GM10248 (cell line): Measurements from ENCODE around the gene NFAT5.

Experiments
- CTCF ChIA-PET: fragments of 300-600 bp; sonication (Branson Sonifier 250); formaldehyde crosslinking; extraction: SDS; loops from one replicate; lab custom pipeline; 2021; ENCODE audit warnings: antibody characterized with exemption; lab: Yijun Ruan, JAX
- POLR2A ChIA-PET: fragments of 350-650 bp; sonication (Branson Sonifier 250); formaldehyde crosslinking; extraction: SDS; loops from one replicate; lab custom pipeline; 2020; ENCODE audit warnings: antibody characterized with exemption; lab: Yijun Ruan, JAX
- DNase-seq: peaks from one replicate; pipeline ENCODE4 v3.0.0; 2012; ENCODE audit errors: extremely low spot score
- CTCF ChIP-seq: IDR thresholded peaks from 2 replicates; pipeline ENCODE4 v1.5.1; 2012; ENCODE audit warnings: mild to moderate bottlenecking, low read depth; ENCODE audit errors: extremely low read depth, missing control alignments, control extremely low read depth

NFAT5 gene

GRCh38 chr16:69711115-69711740 lies 145.5 kb downstream of the NFAT5 start:
- no peak for DNase-seq
- ChIA-PET CTCF (interaction anchor here (2.1 to 4.9 kb wide), 4 partner anchors 11 to 219 kb away, joined by 8 to 49 read pairs (median 18); partner anchors contain the start of genes NOB1 and NQO1), POLR2A (interaction anchor here (0.7 kb wide), 1 partner anchor 51 kb away, joined by 4 read pairs; no protein-coding TSS in a partner anchor)
- TF ChIP-seq CTCF: no peak

- no peak for TF ChIP-seq CTCF
- ChIA-PET POLR2A (no interaction called here), CTCF (interaction anchor here (4.9 kb wide), 1 partner anchor 13 kb away, joined by 49 read pairs; the partner anchor contains the start of gene NQO1)
- DNase-seq: no peak
Measured at GRCh38 chr16:69712277-69712676, 146.5 kb downstream of the NFAT5 start.

- ChIA-PET POLR2A (no interaction called here), CTCF (interaction anchor here (0.7 kb wide), 2 partner anchors 9 to 41 kb away, joined by 3 to 4 read pairs; partner anchors contain the start of gene NOB1)
- no peak for TF ChIP-seq CTCF
- no peak for DNase-seq
Measured at GRCh38 chr16:69712914-69713581, 147.3 kb downstream of the NFAT5 start.

- DNase-seq: no peak
- CTCF ChIA-PET: interaction anchor here (1.7 kb wide), 2 partner anchors 9 to 37 kb away, joined by 6 to 11 read pairs; partner anchors contain the start of gene NOB1
- no peak for TF ChIP-seq CTCF
- POLR2A ChIA-PET: no interaction called here
Measured at GRCh38 chr16:69717066-69717465, 151.3 kb downstream of the NFAT5 start.

- no peak for DNase-seq
- ChIA-PET POLR2A (no interaction called here), CTCF (interaction anchor here (0.9 to 1.7 kb wide), 3 partner anchors 10 to 322 kb away, joined by 3 to 11 read pairs (median 6); partner anchors contain the start of gene NOB1)
- TF ChIP-seq CTCF: no peak
Measured at GRCh38 chr16:69718111-69718764, 152.5 kb downstream of the NFAT5 start.

GRCh38 chr16:69720822-69721430 lies 155.2 kb downstream of the NFAT5 start:
- CTCF ChIA-PET: interaction anchor here (1.2 to 7.8 kb wide), 2 partner anchors 11 to 16 kb away, joined by 3 to 49 read pairs; no protein-coding TSS in a partner anchor
- POLR2A ChIA-PET: interaction anchor here (0.6 kb wide), 1 partner anchor 119 kb away, joined by 6 read pairs; no protein-coding TSS in a partner anchor
- no peak for TF ChIP-seq CTCF
- DNase-seq: no peak
